D721Med (cell line): ENCODE data around the gene CLIC5.

Source experiments
- DNase-seq: peaks from one replicate; pipeline ENCODE4 v3.0.0; 2011; ENCODE audit warnings: low spot score; ENCODE audit not compliant: insufficient read length
- FAIRE-seq: peaks from 2 replicates; lab custom pipeline; 2011; peaks lifted over from hg19 to GRCh38; lab: Jason Lieb, UNC
- TF ChIP-seq, protein P1 (sequence below): IDR thresholded peaks from 2 replicates; pipeline ENCODE4 v1.5.1; 2012; ENCODE audit warnings: mild to moderate bottlenecking, control low read depth; ENCODE audit not compliant: insufficient read depth; ENCODE audit errors: missing control alignments

CLIC5 gene

DNA sequence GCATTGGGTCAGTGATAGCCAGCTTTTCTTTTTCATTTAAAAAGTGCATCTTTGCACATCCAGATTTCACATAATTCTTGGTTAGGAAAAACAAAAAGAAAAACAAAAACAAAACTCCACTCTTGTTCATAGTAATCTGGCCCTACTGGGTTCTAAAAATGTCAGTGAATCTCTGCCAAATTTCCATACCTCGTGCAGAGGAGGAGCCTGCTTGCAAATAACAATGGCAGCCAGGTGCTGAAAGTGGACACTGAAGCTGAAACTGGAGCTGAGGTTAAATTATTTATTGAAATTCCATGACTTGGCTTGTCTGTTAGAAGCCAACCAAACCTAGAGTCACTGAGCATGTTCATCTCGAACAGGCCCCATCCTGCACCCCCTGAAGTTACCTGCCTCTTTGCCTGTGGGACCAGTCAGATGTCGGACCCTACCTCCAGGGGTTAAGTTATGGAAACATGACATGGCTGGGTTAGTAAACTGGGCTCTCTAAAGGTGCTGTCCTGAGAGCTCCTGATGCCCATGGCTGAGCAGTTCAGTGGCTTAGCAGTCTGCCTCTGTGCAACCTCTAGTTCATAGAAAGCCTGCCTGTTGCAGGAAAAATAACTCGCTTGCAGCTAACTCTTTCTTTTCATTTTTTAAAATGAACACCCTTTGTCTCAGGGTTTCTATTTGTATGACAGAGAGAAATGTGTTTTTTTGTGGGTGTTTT, 42.7 kb downstream of the CLIC5 start:
- no peak for DNase-seq
- FAIRE-seq, result no peak
- TF ChIP-seq, protein P1, sequence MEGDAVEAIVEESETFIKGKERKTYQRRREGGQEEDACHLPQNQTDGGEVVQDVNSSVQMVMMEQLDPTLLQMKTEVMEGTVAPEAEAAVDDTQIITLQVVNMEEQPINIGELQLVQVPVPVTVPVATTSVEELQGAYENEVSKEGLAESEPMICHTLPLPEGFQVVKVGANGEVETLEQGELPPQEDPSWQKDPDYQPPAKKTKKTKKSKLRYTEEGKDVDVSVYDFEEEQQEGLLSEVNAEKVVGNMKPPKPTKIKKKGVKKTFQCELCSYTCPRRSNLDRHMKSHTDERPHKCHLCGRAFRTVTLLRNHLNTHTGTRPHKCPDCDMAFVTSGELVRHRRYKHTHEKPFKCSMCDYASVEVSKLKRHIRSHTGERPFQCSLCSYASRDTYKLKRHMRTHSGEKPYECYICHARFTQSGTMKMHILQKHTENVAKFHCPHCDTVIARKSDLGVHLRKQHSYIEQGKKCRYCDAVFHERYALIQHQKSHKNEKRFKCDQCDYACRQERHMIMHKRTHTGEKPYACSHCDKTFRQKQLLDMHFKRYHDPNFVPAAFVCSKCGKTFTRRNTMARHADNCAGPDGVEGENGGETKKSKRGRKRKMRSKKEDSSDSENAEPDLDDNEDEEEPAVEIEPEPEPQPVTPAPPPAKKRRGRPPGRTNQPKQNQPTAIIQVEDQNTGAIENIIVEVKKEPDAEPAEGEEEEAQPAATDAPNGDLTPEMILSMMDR, result no peak

DNA sequence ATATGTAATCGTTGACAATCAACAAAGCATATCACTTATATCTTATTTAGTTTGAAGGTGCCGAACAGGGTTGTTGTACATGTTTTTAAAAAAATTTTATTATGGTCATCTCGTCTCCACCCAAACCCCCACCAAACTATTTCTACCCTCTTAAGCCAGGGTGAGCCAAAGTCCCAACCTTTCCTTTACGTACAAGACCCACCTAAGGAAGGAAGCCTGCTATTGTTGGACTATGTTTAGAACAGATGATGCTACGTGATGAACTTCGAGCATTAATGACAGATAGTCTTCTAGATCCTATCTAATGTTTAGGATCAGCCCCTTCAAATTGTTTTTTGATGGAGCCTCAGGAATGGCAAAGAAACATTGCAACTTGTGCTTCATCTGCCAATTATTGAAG, 44.4 kb downstream of the CLIC5 start:
- DNase-seq, result no peak
- no peak for FAIRE-seq
- TF ChIP-seq, protein P1, result no peak

DNA sequence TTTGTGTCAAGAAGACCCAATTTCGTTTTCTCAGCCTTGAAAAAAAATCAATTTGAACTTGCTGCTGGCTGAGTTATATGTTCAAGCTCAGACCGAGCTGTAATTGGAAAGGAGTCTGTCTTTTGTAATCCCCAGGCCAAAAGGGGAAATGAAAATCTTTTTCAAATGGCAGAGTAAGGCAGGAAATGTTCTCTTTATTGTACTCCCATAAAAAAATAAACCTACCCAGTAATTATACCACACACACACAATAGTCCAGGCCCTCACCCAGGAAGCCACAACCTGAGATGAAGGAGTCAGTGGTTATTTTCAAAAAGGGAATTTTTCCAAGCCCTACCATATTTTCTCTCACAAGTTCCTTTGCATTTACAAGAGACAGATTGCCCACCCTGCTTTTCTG, 45.3 kb downstream of the CLIC5 start:
- FAIRE-seq, result no peak
- TF ChIP-seq, protein P1, result no peak
- DNase-seq, result no peak

DNA sequence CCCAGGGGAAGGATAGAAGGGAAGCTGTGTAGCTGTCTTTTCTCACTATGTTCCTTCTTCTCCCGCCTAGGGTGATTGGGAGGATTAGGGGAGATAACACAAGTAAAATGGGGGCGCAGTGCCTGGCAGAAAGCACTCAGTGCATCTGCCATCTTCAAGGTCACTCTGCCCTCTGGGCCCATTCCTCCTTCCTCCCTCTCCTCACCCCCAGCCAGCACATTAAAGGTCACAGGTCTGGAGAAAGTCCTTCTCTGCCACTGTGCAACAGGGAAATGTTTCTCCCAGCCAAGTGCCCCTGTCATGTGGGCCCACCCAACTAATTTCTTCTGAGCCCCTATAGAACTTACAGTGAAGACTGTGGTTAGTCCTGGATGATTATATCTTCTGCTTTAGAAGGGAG, 45.8 kb downstream of the CLIC5 start:
- DNase-seq (no peak), FAIRE-seq (no peak)
- TF ChIP-seq, protein P1, result no peak

DNA sequence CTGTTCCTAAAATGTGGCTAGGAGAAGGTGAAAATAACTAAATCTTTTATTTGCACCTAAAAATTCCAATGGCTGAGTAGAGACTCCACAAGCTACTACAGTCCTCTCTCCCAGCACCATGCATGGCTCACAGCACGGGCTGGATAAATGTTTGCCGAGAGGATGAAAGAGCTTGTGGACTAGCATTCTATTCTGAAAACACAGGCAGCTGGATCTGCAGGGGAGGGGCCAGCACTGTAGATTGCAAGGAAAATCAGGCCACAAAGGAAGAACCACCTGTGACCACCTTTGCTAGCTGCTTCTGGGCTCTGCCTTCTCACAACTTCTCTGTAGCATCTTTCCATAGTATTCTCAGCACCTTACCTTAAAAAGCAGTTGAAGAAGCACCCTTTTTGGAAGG, 46.6 kb downstream of the CLIC5 start:
- DNase-seq, result no peak
- no peak for FAIRE-seq
- TF ChIP-seq, protein P1, result no peak

DNA sequence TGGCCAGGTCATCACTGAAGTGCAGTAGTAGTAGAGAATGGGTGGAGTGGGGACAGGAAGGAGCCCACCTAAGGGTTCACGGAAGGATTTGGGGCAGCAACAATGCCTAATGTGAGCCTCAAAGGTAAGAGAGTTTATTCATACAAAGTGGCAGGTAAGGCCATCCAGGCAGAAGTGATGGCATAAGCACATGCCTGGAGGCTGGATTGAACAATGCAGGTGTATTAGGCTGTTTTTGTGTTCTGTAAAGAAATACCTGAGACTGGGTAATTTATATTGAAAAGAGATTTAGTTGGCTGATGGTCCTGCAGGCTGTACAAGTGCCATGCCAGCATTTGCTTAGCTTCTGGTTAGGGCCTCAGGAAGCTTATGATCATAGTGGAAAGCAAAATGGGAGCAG, 48.3 kb downstream of the CLIC5 start:
- no peak for DNase-seq
- TF ChIP-seq, protein P1, result no peak
- FAIRE-seq, result no peak

DNA sequence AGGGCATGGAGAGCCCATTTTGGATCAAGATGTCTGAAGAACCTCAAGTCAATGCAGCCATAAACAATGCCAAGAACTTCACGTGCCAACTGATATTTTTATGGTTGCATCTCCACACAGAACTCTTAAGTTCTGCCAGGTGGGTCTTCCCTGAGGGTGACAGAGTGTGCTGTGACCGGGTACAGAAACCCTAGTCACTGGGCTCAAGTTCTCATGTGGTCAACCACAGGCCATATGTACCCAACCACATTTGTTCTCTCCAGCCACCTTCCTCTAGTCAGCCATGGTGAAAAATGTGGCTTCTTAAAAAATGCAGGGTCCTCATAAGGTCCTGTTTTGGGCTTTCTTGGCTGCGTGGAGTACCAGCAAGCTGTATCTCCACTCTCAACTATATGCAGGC, 48.9 kb downstream of the CLIC5 start:
- FAIRE-seq (no peak), DNase-seq (no peak)
- TF ChIP-seq, protein P1, result no peak
